Hematopoietic multipotent progenitor cell treated with erythropoietin and hydrocortisone succinate and interleukin-3 and kit ligand, for 17 days (in vitro differentiated cells): ENCODE measurements around the gene RCN2.
"Not testable (repeated sequence)": the region's sequence is repeated elsewhere in the genome, so short reads cannot be mapped to it uniquely, and the experiment has no call there.

Source experiments
- DNase-seq: peaks from one replicate; pipeline ENCODE4 v3.0.0-alpha.2; 2015; ENCODE audit warnings: low spot score

Gene RCN2, protein sequence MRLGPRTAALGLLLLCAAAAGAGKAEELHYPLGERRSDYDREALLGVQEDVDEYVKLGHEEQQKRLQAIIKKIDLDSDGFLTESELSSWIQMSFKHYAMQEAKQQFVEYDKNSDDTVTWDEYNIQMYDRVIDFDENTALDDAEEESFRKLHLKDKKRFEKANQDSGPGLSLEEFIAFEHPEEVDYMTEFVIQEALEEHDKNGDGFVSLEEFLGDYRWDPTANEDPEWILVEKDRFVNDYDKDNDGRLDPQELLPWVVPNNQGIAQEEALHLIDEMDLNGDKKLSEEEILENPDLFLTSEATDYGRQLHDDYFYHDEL

DNA sequence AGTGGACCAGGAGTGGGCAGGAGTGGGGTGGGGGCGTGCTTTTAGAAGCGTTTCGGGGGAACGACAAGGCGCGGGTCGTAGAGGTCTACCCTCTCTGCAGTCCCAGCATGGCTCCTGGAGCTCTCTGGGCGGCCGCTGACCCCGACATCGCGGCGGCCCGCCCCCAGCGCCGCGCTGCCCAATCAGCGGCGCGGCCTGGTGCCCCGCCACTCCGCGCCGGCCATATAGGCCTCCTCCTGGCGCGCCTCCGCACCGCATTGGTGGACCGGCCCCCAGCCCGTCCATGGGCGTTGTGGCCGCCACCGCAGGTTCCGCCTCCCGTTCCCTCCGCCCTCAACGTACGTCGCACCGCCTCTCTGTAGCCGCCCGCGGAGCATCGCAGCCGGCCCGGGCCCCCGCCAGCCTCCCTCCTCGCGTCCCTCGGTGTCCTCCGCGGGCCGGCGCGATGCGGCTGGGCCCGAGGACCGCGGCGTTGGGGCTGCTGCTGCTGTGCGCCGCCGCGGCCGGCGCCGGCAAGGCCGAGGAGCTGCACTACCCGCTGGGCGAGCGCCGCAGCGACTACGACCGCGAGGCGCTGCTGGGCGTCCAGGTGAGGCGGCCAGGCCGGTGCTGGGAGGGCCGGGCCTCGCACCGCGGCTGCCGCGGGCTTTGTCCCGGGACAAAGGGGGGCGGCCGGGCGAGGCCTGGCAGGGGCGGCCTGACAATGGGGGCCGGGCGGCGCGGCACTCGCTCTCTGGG, at the start of gene RCN2:
Gene RCN2, plus strand, starts transcription at position 353 of the 738 bp plus-strand sequence. Its CDS starts 93 bp downstream, at position 446.
- peak; percentile 87 for DNase-seq

DNA sequence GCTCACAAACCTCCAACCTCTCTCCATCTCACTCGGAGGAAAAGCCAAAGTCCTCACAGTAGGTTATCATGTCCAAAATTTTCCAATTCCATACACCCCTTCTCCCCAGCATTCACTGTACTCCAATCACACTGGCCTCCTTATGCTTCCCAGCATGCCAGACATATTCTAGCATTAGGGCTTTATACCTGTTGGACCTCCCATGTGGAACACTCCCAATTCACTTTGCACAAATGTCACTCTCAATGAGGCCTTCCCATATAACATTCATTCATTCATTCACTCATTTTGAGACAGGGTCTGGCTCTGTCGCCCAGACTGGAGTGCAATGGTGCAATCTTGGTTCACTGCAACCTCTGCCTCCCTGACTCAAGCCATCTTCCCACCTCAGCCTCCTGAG, 46.3 kb upstream of the RCN2 start:
- DNase-seq, result no peak

DNA sequence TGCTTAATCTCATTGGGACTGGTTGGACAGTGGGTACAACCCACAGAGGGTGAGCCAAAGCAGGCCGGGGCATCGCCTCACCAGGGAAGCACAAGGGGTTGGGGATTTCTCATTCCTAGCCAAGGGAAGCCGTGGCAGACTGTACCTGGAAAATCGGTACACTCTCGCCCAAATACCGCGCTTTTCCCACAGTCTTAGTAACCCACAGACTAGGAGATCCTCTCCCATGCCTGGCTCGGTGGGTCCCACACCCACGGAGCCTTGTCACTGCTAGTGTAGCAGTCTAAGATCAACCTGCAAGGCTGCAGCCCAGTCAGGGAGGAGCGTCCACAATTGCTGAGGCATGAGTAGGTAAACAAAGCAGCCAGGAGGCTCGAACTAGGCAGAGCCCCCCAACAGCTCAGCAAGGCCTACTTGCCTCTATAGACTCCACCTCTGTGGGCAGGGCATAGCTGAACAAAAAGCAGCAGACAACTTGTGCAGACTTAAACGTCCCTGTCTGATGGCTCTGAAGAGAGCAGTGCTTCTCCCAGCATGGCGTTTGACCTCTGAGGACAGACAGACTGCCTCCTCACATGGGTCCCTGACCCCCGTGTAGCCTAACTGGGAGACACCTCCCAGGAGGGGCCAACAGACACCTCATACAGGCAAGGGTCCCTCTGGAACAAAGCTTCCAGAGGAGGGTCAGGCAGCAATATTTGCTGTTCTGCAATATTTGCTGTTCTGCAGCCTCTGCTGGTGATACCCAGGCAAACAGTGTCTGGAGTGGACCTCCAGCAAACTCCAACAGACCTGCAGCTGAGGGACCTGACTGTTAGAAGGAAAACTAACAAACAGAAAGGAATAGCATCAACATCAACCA, 44.0 kb upstream of the RCN2 start:
- not testable (repeated sequence) for DNase-seq

DNA sequence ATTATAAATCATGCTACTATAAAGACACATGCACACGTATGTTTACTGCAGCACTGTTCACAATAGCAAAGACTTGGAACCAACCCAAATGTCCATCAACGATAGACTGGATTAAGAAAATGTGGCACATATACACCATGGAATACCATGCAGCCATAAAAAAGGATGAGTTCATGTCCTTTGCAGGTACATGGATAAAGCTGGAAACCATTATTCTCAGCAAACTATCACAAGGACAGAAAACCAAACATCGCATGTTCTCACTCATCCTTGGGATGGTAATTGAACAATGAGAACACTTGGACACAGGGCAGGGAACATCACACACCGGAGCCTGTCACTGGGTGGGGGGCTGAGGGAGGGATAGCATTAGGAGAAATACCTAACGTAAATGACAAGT, 38.7 kb upstream of the RCN2 start:
- DNase-seq, result not testable (repeated sequence)

DNA sequence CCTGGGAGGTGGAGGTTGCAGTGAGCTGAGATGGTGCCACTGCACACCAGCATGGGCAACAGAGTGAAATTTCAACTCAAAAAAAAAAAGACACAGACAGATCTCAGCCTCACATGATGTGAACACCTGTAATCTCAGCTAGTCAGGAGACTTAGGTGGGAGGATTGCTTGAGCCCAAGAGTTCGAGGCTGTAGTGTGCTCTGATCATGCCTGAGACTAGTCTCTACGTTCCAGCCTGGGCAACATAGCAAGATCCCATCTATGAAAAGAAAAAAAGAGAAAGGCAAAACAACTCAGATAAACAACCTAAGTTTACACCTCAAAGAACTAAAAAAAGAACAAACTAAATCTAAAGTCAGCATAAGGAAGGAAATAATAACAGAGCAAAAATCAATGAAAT, 37.4 kb upstream of the RCN2 start:
- no peak for DNase-seq

DNA sequence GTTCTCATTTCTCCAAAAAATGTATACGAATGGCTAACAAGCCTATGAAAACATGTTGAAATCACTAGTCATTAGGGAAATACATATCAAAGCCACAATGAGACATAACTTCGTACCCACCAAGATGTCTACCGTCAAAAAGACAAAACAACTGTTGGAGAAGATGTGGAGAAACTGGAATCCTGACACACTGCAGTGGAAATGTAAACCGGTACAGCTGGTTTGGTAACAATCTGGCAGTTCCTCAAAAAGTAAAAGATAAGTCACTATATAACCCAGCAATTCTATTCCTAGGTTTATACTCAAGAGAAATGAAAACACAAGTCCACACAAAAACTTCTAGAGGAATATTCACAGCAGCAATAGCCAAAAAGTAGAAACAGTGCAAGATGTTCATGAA, 33.4 kb upstream of the RCN2 start:
- no peak for DNase-seq

DNA sequence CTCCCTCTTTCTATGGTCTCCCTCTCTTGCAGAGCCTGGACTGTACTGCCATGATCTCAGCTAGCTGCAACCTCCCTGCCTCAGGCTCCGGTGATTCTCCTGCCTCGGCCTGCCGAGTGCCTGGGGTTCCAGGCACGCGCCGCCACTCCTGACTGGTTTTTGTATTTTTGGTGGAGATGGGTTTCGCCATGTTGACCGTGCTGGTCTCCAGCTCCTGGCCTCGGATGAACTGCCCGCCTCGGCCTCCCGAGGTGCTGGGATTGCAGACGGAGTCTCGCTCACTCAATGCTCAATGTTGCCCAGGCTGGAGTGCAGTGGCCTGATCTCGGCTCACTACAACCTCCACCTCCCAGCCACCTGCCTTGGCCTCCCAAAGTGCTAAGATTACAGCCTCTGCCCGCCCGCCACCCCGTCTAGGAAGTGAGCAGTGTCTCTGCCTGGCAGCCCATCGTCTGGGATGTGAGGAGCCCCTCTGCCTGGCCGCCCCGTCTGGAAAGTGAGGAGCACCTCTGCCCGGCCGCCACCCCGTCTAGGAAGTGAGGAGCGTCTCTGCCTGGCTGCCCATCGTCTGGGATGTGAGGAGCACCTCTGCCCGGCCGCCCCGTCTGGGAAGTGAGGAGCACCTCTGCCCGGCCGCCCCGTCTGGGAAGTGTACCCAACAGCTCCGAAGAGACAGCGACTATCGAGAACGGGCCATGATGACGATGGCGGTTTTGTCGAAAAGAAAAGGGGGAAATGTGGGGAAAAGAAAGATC, 32.2 kb upstream of the RCN2 start:
- not testable (repeated sequence) for DNase-seq

DNA sequence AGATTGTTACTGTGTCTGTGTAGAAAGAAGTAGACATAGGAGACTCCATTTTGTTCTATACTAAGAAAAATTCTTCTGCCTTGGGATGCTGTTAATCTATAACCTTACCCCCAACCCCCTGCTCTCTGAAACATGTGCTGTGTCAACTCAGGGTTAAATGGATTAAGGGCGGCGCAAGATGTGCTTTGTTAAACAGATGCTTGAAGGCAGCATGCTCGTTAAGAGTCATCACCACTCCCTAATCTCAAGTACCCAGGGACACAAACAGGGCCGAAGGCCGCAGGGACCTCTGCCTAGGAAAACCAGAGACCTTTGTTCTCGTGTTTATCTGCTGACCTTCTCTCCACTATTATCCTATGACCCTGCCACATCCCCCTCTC, 31.6 kb upstream of the RCN2 start:
- not testable (repeated sequence) for DNase-seq

DNA sequence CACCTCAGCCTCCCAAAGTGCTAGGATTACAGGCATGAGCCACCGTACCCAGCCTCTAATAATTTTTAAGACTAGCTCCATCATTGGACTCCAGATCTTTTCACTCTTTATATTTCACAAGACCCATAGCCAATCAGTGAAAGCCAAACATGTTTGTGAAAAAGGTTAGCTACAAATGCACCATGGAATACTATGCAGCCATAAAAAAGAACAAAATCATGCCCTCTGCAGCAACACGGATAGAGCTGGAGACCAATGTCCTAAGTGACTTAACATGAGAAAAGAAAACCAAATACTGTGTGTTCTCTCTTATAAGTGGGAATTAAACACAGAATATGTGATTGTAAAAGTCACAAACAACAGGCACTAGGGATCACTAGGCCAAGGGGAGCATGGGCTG, 29.6 kb upstream of the RCN2 start:
- no peak for DNase-seq

DNA sequence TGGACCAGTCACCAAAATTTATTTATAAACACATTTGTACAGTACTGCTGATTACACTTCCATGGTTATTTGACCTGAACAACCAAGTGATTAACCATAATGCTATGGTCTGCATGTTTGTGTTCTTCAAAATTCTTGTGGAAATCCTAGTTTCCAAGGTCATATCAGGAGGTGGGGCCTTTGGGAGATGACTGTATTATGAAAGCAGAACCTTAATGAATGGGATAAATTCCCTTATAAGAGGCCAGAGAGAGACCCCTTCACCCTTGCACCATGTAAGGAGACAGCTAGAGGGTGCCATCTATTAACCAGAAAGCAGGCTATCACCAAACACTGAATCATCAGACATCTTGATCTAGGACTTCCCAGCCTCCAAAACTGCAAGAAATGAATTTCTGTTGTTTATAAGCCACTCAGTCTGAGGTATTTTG, 28.3 kb upstream of the RCN2 start:
- no peak for DNase-seq

DNA sequence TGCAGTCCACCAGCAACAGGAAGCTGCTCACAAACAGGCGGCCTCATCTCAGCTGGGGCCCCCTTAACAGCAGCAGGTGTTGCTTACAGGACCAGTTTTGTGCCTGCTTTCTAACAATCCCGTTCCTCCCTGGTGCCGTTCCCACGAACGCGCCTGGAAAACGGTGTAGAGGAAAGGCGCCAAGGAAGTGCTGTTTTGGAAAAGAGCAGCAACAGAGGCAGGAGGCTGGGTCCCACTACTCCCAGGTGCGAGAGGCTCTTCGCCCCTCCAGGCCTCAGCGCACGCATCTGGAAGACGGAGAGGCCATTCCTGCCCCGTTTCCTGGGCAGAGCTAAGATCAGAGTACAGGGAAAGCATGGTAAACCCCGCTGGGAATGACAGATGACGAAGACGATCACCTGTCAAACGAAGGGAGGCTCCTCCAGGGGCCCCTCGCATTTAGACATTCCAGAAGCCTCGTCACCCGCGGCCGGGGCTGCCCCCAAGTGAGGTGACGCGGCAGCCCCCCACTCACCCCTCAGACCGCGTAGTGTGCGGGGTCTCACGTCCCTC, 27.0 kb upstream of the RCN2 start:
- no peak for DNase-seq

DNA sequence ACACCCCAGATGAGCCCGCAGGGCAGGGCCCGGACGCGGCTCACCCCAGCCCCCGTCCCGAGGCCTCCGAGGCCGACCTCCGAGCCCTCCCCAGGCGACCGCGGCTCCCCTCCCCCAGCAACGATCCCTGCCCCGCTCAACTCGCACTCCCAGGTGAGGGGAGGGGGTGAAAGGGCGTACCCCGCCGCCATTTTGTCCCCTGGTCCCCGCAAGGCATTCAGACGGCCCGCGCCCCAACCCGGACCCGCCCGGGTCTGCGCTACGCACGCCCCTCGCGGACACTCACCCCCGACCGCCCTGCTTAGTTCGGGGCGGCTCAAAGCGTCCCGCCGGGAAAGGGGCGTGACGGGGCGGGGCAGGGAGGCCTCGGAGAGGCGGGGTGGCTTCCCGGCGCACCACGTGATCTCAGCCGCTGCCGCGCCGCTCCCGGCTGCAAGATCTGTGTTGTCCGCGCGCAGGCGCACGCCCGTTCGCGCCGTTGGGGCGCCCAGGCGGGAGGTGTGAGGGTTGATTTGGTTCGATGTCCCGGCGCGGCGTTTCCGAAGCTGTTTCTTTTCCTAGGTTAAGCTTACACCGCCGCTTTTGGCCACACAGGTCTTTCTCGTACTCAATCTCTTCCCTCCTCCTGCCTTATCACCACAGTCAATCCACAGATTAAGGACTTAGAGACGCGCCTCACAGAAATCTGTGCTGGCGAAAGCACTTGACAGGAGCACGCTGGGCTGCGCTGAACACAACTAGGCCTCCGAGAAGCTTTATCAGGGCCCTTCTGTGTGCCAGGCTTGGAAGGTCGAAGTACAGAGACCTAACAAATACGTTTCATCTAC, 26.3 kb upstream of the RCN2 start, which contains the start of gene SCAPER:
Gene SCAPER, minus strand, starts transcription at position 328 of the 827 bp plus-strand sequence. CDS start 21,523 bp downstream, outside the sequence.
- DNase-seq, result peak; percentile 42

DNA sequence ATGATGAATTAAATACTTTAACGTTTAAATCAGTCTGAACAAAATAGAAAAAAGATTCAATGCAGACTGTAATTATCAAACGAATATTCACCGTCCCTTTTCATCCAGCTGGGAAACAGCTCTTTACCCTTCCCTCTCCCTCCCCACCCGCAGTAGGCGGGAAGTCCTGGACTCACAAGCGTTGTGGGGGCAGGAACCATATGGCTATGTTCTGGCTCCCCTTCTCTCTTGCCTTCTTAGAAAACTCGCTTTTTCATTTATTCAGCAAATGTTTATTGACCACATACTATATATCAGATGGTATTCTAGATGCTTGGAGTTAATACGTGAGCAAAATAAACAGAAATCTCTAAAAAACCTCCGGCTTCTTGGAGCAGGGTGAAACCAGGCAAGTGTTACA, 25.7 kb upstream of the RCN2 start:
- no peak for DNase-seq

DNA sequence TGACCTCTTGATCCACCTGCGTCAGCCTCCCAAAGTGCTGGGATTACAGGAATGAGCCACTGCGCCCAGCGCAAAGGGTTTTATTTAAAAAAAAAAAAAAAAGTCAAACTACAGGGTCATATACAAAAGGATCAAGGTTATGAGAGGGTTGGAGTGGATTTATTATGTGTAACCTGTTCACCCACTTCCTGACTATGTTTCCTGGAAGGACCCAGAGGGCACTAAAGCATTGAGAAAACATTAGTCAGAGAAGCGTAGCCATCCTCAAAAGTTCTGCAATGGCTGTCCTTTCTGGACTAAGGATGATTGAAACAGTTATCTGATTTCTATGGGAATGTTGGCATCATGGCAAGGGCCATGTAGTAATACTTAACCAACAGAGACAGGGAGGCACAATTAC, 19.1 kb upstream of the RCN2 start:
- no peak for DNase-seq

DNA sequence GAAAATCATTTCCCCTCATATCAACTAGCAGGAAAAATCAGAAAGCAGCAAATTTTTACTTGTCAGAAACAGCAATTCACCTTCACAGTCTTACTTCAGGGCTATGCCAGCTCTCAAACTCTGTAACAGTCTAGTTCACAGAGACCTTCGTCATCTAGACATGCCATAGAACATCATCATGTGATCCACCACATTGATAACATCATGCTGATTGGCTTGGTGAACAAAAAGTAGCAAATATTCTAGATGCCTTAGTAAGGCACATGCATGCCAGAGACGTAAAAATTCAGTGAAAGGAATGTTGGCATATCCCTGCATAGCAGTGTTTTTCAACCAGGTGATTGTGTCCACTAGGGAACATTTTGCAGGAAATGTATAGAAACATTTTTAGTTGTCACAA, 17.8 kb upstream of the RCN2 start:
- no peak for DNase-seq

DNA sequence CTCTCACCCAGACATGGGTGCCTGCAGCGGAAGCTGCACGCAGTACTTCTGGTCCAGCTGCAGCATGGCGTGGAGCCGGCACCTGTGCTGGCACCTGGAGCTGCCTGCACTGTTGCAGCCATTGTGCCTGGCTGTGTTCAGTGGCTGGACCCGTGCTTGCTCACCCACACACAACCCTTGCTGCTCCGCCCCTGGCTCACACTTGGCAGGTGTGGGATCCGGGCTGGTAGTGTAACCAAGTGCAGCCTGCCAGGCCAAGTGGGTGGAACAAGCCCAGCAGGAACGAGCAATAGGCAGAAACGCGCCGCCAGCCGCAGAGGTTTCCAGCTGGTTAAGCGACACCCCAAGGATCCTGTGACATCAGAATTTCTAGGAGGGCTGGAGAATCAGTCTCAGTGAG, 15.2 kb upstream of the RCN2 start:
- DNase-seq, result no peak

DNA sequence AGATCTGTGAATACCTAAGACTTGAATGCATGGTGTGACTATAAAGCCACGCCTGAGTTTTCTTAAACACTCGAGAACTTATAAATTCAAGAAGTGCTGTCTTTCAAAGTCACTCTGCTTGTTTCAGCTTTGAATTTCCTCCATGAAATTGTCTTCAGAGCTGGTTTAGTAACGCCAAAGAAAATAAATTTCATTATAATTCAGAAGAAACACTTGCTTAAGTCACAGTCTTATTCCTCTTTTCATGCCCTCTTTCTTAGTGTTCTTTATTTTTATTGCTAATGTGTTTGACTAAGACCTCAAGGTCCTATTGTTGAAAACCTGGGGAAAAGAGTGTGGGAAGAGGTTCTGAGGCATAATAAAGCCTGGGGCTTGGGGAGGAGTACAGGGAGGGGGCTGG, 3.3 kb upstream of the RCN2 start:
- no peak for DNase-seq

DNA sequence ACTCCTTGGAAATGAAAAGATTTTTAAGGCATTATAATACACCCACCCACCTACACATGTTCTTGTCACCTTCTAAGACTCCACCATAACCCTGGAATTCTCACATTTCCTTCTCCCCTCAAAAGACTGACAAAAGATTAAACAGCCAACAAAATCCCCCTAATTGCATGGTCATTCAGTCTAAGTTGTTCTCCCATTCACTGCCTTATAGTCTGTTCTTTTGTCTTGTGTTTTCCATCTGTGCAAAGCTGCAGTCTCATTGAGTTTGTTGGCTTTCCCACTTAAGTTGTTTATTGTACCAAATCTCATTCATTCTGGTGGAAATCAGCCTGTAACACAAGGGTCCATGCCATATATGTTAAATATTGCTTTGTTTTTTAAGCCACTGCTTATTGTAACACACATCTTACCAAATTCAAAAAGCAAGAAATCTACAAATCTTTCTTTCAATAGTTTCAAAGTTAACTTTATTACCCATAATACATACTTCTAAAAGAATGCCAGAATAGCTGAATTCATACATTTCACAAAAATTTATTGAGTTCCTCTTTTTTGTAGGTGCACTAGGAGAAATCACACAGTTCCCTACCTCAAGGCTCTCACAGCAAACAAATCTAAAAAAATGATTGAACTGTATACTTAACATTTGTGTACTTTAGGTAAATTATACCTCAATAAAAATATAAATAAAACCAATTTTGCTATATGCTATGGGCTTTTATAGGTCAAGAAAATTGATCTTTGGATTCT, 2.4 kb upstream of the RCN2 start:
- DNase-seq, result no peak

DNA sequence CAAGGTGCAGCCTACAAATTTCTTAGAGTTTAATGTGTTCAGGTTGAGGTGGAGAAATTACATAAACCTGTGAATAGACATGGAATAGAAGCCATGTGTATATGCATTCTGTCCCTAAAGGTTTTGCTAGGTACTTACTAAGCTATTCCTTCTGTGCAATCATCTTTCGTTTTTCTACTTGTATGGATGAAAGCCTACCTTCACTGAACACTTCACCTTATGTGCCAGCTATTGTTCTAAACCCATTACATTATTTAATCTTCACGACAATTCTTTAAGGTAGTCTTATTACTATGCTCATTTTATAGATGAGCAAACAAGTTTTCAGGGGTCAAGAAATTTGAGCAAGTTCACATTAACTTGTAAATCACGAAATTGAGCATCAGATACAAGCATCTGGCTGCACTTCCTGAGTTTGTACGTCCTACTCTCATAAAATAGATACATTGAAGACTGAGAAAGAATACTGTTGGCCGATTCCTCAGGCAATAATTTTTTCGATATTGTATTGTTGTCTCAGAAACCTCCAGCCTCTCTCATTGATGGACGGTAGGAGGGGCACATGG, 635 bp upstream of the RCN2 start:
- DNase-seq, result no peak
